H9 (cell line): ENCODE results near the gene GDI2. TPM values are rescaled to one million over a fixed set of nuclear protein-coding genes. Genes with fewer than 3 reads are reported as not detected.

ENCODE experiments used
- DNase-seq: peaks from one replicate; pipeline ENCODE4 v3.0.0-alpha.2; 2017
- H2AFZ ChIP-seq: one replicate; pipeline ENCODE4 v1.6.1; 2013; ENCODE audit warnings: mild to moderate bottlenecking, low read length, control low read depth, moderate library complexity
- H2AK5ac ChIP-seq: 2 replicates; pipeline ENCODE4 v1.6.1; 2013; ENCODE audit warnings: low read length, control low read depth, mixed read lengths; ENCODE audit not compliant: insufficient read length
- H2BK120ac ChIP-seq: one replicate; pipeline ENCODE4 v1.6.1; 2013; ENCODE audit warnings: low read depth, mild to moderate bottlenecking, low read length, control low read depth, inconsistent platforms; ENCODE audit not compliant: poor library complexity, severe bottlenecking
- H2BK12ac ChIP-seq: 2 replicates; pipeline ENCODE4 v1.6.1; 2013; ENCODE audit warnings: low read length, control low read depth, mixed read lengths, low read depth; ENCODE audit not compliant: insufficient read length
- H2BK15ac ChIP-seq: 2 replicates; pipeline ENCODE4 v1.6.1; 2013; ENCODE audit warnings: low read depth, low read length, control low read depth
- H2BK20ac ChIP-seq: one replicate; pipeline ENCODE4 v1.6.1; 2013; ENCODE audit warnings: low read depth, mild to moderate bottlenecking, low read length, control low read depth, inconsistent platforms; ENCODE audit not compliant: poor library complexity, severe bottlenecking
- H2BK5ac ChIP-seq: 2 replicates; pipeline ENCODE4 v1.6.1; 2013; ENCODE audit warnings: low read length, control low read depth, mixed read lengths; ENCODE audit not compliant: insufficient read length
- H3K14ac ChIP-seq: 2 replicates; pipeline ENCODE4 v1.6.1; 2013; ENCODE audit warnings: low read length, control low read depth; ENCODE audit not compliant: insufficient read depth
- H3K18ac ChIP-seq: 2 replicates; pipeline ENCODE4 v1.6.1; 2013; ENCODE audit warnings: low read depth, mild to moderate bottlenecking, mixed read lengths, low read length, control low read depth; ENCODE audit not compliant: insufficient read length
- H3K23ac ChIP-seq: 2 replicates; pipeline ENCODE4 v1.6.1; 2013; ENCODE audit warnings: low read length, control low read depth, mixed read lengths, low read depth; ENCODE audit not compliant: insufficient read length
- H3K23me2 ChIP-seq: 2 replicates; pipeline ENCODE4 v1.6.1; 2013; ENCODE audit warnings: low read depth, mild to moderate bottlenecking, mixed read lengths, low read length, control low read depth; ENCODE audit not compliant: insufficient read length, poor library complexity, severe bottlenecking
- H3K27ac ChIP-seq: 2 replicates; pipeline ENCODE4 v1.5.1; 2013; ENCODE audit warnings: low read length, control low read depth, mixed read lengths, low read depth; ENCODE audit not compliant: insufficient read length
- H3K27me3 ChIP-seq: 2 replicates; pipeline ENCODE4 v1.6.1; 2013; ENCODE audit warnings: low read length, control low read depth, inconsistent platforms; ENCODE audit not compliant: insufficient read depth
- H3K4ac ChIP-seq: 2 replicates; pipeline ENCODE4 v1.6.1; 2013; ENCODE audit warnings: low read depth, mild to moderate bottlenecking, control low read depth, inconsistent platforms, low read length, moderate library complexity
- H3K4me1 ChIP-seq: 2 replicates; pipeline ENCODE4 v1.6.1; 2013; ENCODE audit warnings: low read length, control low read depth, inconsistent platforms; ENCODE audit not compliant: insufficient read depth
- H3K4me2 ChIP-seq: 2 replicates; pipeline ENCODE4 v1.6.1; 2013; ENCODE audit warnings: low read length, control low read depth, mixed read lengths; ENCODE audit not compliant: insufficient read length, insufficient read depth
- H3K56ac ChIP-seq: 2 replicates; pipeline ENCODE4 v1.6.1; 2013; ENCODE audit warnings: low read depth, mild to moderate bottlenecking, mixed read lengths, low read length, control low read depth; ENCODE audit not compliant: insufficient read length
- H3K79me1 ChIP-seq: 2 replicates; pipeline ENCODE4 v1.6.1; 2013; ENCODE audit warnings: low read depth, mild to moderate bottlenecking, moderate library complexity, low read length, control low read depth, inconsistent platforms; ENCODE audit not compliant: insufficient read depth, poor library complexity, severe bottlenecking
- H3K79me2 ChIP-seq: 2 replicates; pipeline ENCODE4 v1.6.1; 2013; ENCODE audit warnings: low read length, control low read depth, inconsistent platforms; ENCODE audit not compliant: insufficient read depth
- H3K9ac ChIP-seq: 2 replicates; pipeline ENCODE4 v1.6.1; 2013; ENCODE audit warnings: low read length, control low read depth, mixed read lengths; ENCODE audit not compliant: insufficient read length; ENCODE audit errors: extremely low read depth
- H3K9me3 ChIP-seq: one replicate; pipeline ENCODE4 v1.6.1; 2013; ENCODE audit warnings: low read depth, low read length, inconsistent platforms; ENCODE audit not compliant: control insufficient read depth
- H3T11ph ChIP-seq: one replicate; pipeline ENCODE4 v1.6.1; 2013; ENCODE audit warnings: mild to moderate bottlenecking, low read length, control low read depth, inconsistent platforms
- H4K20me1 ChIP-seq: one replicate; pipeline ENCODE4 v1.6.1; 2013; ENCODE audit not compliant: control insufficient read depth, insufficient read length, insufficient read depth
- H4K5ac ChIP-seq: 2 replicates; pipeline ENCODE4 v1.6.1; 2013; ENCODE audit warnings: low read depth, mild to moderate bottlenecking, mixed read lengths, low read length, control low read depth; ENCODE audit not compliant: insufficient read length
- H4K8ac ChIP-seq: replicated peaks from 2 replicates; pipeline ENCODE4 v1.6.1; 2013; ENCODE audit warnings: low read length, control low read depth, mixed read lengths, low read depth; ENCODE audit not compliant: insufficient read length
- H4K91ac ChIP-seq: 2 replicates; pipeline ENCODE4 v1.6.1; 2013; ENCODE audit warnings: low read depth, mild to moderate bottlenecking, moderate library complexity, mixed read lengths, low read length, control low read depth; ENCODE audit not compliant: insufficient read length
- H3K27ac Mint-ChIP-seq, 3 experiments: 2 replicates in 2 of 3; 3 replicates in 1 of 3; pipeline ENCODE4 v1.8.0; 2020 to 2021; ENCODE audit warnings: mixed read lengths in 3 of 3, mild to moderate bottlenecking in 1 of 3, moderate library complexity in 1 of 3
- H3K27me3 Mint-ChIP-seq: 2 replicates; pipeline ENCODE4 v1.8.0; 2021; ENCODE audit warnings: low read depth, mild to moderate bottlenecking, moderate library complexity, mixed read lengths
- H3K36me3 Mint-ChIP-seq, 3 experiments: 2 replicates in 2 of 3; 3 replicates in 1 of 3; pipeline ENCODE4 v1.8.0; 2020 to 2021; ENCODE audit warnings: low read depth in 3 of 3, mixed read lengths in 3 of 3; ENCODE audit not compliant: insufficient read depth in 1 of 3
- H3K4me1 Mint-ChIP-seq, 2 experiments: 2 replicates each; pipeline ENCODE4 v1.8.0; 2020; ENCODE audit warnings: mixed read lengths in 2 of 2
- H3K4me3 Mint-ChIP-seq, 2 experiments: 2 replicates in 1 of 2; 3 replicates in 1 of 2; pipeline ENCODE4 v1.8.0; 2020 to 2021; ENCODE audit warnings: mild to moderate bottlenecking in 2 of 2, mixed read lengths in 2 of 2, moderate library complexity in 1 of 2
- H3K9me3 Mint-ChIP-seq, 2 experiments: 2 replicates in 1 of 2; 3 replicates in 1 of 2; pipeline ENCODE4 v1.8.0; 2020; ENCODE audit warnings: mild to moderate bottlenecking in 2 of 2, mixed read lengths in 2 of 2, moderate library complexity in 1 of 2
- CTCF ChIP-seq: fragments of 200-600 bp; sonication (generic); conservative IDR thresholded peaks from 3 replicates; pipeline ENCODE4 v1.8.0; 2021; ENCODE audit warnings: antibody characterized with exemption, mild to moderate bottlenecking
- WGBS: extraction: QIAGEN DNeasy Blood & Tissue Kit; methylation state at CpG from one replicate; pipeline ENCODE4 v1.1.7; 2013; ENCODE audit warnings: missing lambda C conversion rate, low lambda C conversion rate, mixed read lengths; ENCODE audit not compliant: insufficient read length; ENCODE audit errors: extremely low coverage; 5-methylcytosine and 5-hydroxymethylcytosine counted together
- total RNA-seq: library from RNA; stranded (reverse); gene quantifications from 2 replicates; pipeline ENCODE4 v1.2.1, GENCODE V29; 2021

Gene GDI2
- total RNA-seq, 1 experiment from 2014 or later: 351 TPM

- no peak overlapping the region for H2AFZ ChIP-seq
- no peaks in the 10 kb centered on the region for H4K20me1 ChIP-seq
- H3T11ph ChIP-seq: no peak overlapping the region
- Mint-ChIP-seq H3K4me3 (no peak overlapping the region), H3K27ac (no peak overlapping the region), H3K9me3 (no peaks in the 10 kb centered on the region), H3K4me1 (peaks cover 10 to 11% of the 10 kb centered on the region in 2 experiments; a peak in 3 of 4 replicates), H3K27me3 (peaks cover 2% of the 10 kb centered on the region), H3K36me3 (no peaks in the 10 kb centered on the region)
- WGBS: no CpG with 5 or more reads among the region's 4 CpGs
- H3K23ac ChIP-seq: no peak overlapping the region
- H3K79me1 ChIP-seq: no peaks in the 10 kb centered on the region
- H3K18ac ChIP-seq: no peak overlapping the region
- H2BK20ac ChIP-seq: no peak overlapping the region
- no peak for DNase-seq
- H3K4ac ChIP-seq: no peak overlapping the region
- no peak overlapping the region for H3K27ac ChIP-seq
- no peaks in the 10 kb centered on the region for H3K9me3 ChIP-seq
- no peak overlapping the region for H2AK5ac ChIP-seq
- no peak overlapping the region for H3K56ac ChIP-seq
- no peak overlapping the region for H4K5ac ChIP-seq
- H3K27me3 ChIP-seq: no peaks in the 10 kb centered on the region
- no peaks in the 10 kb centered on the region for H3K79me2 ChIP-seq
- H3K14ac ChIP-seq: no peak overlapping the region
- H4K8ac ChIP-seq: no peak overlapping the region
- no peak overlapping the region for H2BK15ac ChIP-seq
- no peaks in the 10 kb centered on the region for H3K4me1 ChIP-seq
- no peak overlapping the region for H2BK12ac ChIP-seq
- H2BK5ac ChIP-seq: no peak overlapping the region
- H4K91ac ChIP-seq: no peak overlapping the region
- no peak overlapping the region for H2BK120ac ChIP-seq
- no peaks in the 10 kb centered on the region for H3K23me2 ChIP-seq
- no peak overlapping the region for H3K9ac ChIP-seq
- no peak for TF ChIP-seq CTCF
- no peak overlapping the region for H3K4me2 ChIP-seq
Observed at GRCh38 chr10:5843686-5844344, 30.6 kb upstream of the GDI2 start.
